Measurements from ENCODE around the gene ITGB1BP2. TPM values are rescaled to one million over a fixed set of nuclear protein-coding genes. Genes with fewer than 3 reads are reported as not detected.
"Not testable (repeated sequence)": the region's sequence is repeated elsewhere in the genome, so short reads cannot be mapped to it uniquely, and the experiment has no call there.

ITGB1BP2 gene
- total RNA-seq, 1 donor from 2014 or later, result 0.99 TPM

DNA sequence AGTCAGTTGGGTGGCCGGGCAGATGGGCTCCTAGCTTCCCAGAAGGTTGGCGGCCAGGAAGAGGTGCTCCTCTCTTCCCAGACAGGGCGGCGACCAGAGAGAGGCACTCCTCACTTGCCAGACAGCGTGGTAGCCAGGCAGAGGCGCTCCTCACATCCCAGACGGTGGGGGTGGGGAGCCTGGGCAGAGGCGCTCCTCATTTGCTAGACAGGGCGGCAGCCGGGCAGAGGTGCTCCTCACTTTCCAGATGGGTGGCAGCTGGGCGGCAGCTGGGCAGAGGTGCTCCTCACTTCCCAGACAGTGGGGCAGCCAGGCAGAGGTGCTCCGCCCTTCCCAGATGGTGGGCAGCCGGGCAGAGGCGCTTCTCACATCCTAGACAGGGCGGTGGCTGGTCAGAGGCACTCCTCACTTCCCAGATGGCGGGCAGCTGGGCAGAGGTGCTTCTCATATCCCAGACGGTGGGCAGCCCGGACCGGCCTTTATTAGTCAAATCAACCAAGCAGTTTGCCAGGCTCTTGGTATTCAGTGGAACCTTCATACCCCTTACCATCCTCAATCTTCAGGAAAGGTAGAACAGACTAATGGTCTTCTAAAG, 31.7 kb upstream of the ITGB1BP2 start:
- Histone ChIP-seq H3K79me2 (ENCODE audit: low read depth) (no peaks in the 10 kb centered on the region), H3K27me3 (no peaks in the 10 kb centered on the region), H3F3A (ENCODE audit: low read depth) (no peaks in the 10 kb centered on the region), H3K9ac (no peak overlapping the region), H3K9me3 (ENCODE audit: low read depth) (no peaks in the 10 kb centered on the region), H3K4me1 (no peaks in the 10 kb centered on the region), H3K36me3 (no peaks in the 10 kb centered on the region), H3K4me2 (no peak overlapping the region), H3K27ac (no peak overlapping the region), H3K4me3 (no peak overlapping the region), H4K20me1 (ENCODE audit: low read depth) (no peaks in the 10 kb centered on the region), H2AFZ (replicated peaks) (no peak overlapping the region)
- TF ChIP-seq, protein P1, sequence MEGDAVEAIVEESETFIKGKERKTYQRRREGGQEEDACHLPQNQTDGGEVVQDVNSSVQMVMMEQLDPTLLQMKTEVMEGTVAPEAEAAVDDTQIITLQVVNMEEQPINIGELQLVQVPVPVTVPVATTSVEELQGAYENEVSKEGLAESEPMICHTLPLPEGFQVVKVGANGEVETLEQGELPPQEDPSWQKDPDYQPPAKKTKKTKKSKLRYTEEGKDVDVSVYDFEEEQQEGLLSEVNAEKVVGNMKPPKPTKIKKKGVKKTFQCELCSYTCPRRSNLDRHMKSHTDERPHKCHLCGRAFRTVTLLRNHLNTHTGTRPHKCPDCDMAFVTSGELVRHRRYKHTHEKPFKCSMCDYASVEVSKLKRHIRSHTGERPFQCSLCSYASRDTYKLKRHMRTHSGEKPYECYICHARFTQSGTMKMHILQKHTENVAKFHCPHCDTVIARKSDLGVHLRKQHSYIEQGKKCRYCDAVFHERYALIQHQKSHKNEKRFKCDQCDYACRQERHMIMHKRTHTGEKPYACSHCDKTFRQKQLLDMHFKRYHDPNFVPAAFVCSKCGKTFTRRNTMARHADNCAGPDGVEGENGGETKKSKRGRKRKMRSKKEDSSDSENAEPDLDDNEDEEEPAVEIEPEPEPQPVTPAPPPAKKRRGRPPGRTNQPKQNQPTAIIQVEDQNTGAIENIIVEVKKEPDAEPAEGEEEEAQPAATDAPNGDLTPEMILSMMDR (IDR thresholded peaks at IDR 0.05), result no peak
- no peak for TF ChIP-seq EZH2 (IDR thresholded peaks at IDR 0.05)
- TF ChIP-seq EZH2phosphoT487 (IDR thresholded peaks at IDR 0.05), result no peak
- Mint-ChIP-seq H3K9me3 (peaks cover 13% of the 10 kb centered on the region), H3K4me1 (no peaks in the 10 kb centered on the region), H3K27me3 (ENCODE audit: insufficient read depth, low read depth) (no peaks in the 10 kb centered on the region), H3K4me3 (no peak overlapping the region), H3K27ac (no peak overlapping the region), H3K36me3 (no peaks in the 10 kb centered on the region)
- DNase-seq (ENCODE audit: low spot score), result no peak

DNA sequence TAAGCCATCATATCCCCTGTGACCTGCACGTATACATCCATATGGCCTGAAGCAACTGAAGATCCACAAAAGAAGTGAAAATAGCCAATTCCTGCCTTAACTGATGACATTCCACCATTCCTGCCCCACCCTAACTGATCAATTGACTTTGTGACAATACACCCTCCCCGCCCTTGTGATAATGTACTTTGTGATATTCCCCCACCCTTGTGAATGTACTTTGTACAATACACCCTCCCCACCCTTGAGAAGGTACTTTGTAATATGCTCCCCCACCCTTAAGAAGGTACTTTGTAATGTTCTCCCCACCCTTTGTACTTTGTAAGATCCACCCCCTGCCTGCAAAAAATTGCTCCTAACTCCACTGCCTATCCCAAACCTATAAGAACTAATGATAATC, 29.2 kb upstream of the ITGB1BP2 start:
- H3K27me3 Mint-ChIP-seq (ENCODE audit: insufficient read depth, low read depth); H2AFZ ChIP-seq (replicated peaks); H4K20me1 ChIP-seq (ENCODE audit: low read depth); H3K79me2 ChIP-seq (ENCODE audit: low read depth); H3K36me3 ChIP-seq; H3K4me1 Mint-ChIP-seq; H3K9ac ChIP-seq; H3K4me3 Mint-ChIP-seq; H3K4me3 ChIP-seq; DNase-seq (ENCODE audit: low spot score); H3K4me2 ChIP-seq; H3F3A ChIP-seq (ENCODE audit: low read depth); H3K9me3 ChIP-seq (ENCODE audit: low read depth); H3K27ac ChIP-seq; H3K27ac Mint-ChIP-seq; H3K27me3 ChIP-seq; H3K36me3 Mint-ChIP-seq; H3K4me1 ChIP-seq: not testable (repeated sequence)
- peaks cover 18% of the 10 kb centered on the region for H3K9me3 Mint-ChIP-seq

DNA sequence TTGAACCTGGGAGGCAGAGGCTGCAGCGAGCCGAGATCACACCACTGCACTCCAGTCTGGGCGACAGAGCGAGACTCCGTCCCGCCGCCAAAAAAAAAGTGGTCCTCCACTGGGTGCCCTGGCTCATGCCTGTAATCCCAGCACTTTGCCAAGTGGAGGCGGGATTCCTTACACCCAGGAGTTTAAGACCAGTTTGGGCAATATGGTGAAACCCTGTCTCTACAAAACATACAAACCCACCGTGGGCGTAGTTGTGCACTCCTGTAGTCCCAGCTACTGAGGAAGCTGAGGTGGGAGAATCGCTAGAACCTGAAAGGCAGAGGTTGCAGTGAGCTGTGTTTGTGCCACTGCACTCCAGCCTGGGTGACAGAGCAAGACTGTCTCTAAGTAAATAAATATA, 20.2 kb upstream of the ITGB1BP2 start:
- Histone ChIP-seq H3F3A (ENCODE audit: low read depth) (peaks cover 16% of the 10 kb centered on the region), H3K79me2 (ENCODE audit: low read depth) (peaks cover 33% of the 10 kb centered on the region), H4K20me1 (ENCODE audit: low read depth) (peaks cover 24% of the 10 kb centered on the region), H3K36me3 (peaks cover 20% of the 10 kb centered on the region), H3K4me1 (peaks cover 10% of the 10 kb centered on the region)
- not testable (repeated sequence) for H3K4me3 ChIP-seq; H3K27me3 Mint-ChIP-seq (ENCODE audit: insufficient read depth, low read depth); H3K36me3 Mint-ChIP-seq; H3K4me1 Mint-ChIP-seq; H3K9me3 ChIP-seq (ENCODE audit: low read depth); H2AFZ ChIP-seq (replicated peaks); H3K9ac ChIP-seq; H3K27ac ChIP-seq; DNase-seq (ENCODE audit: low spot score); H3K4me3 Mint-ChIP-seq; H3K27me3 ChIP-seq; H3K27ac Mint-ChIP-seq; H3K4me2 ChIP-seq
- peaks cover 20% of the 10 kb centered on the region for H3K9me3 Mint-ChIP-seq

DNA sequence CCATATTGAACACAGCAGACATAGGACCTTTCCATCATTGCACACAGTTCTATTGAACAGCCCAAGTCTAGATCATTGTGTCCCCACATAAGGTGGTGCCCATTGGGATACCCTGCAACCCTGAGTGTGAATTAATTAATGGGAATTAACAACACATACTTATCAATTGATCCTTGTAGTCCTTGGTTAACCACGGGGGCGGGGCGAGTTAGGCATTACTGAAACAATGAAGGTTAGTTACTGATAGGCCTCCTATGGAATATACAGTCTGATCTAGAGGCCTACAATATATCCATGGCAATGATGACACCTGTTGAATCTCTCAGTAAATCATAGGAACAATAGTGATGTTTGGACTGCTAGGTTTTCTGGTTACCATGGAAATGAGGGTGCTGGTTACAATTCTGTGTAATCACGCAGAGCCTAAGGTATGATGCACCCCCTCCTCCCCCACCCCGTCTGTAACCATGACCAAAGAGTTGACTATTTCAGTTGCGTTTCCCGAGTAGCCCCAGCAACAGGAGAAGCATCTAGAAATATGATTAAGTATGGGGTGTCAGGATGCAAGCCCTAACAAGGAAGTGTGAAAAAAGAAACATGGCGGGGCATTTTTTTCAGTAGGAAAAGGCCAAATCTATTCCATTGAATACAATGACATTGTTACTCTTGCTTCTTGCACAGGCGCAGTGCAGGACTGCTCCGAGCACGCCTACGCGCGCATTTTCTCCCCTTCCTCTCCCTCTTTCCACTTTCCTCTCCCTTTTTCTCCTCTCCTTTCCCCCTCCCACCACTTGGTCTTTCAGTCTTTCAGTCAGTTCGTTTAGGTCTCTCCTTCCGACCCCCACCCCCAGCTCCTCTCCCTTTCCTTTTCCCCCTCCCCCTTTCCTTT, 18.8 kb upstream of the ITGB1BP2 start:
- Histone ChIP-seq H3K9me3 (ENCODE audit: low read depth) (no peaks in the 10 kb centered on the region), H3K27ac (peak overlapping the region; percentile 78), H3K4me1 (peaks cover 17% of the 10 kb centered on the region), H3K27me3 (no peaks in the 10 kb centered on the region), H3K79me2 (ENCODE audit: low read depth) (peaks cover 48% of the 10 kb centered on the region), H3F3A (ENCODE audit: low read depth) (peaks cover 22% of the 10 kb centered on the region), H3K4me2 (peak overlapping the region; percentile 70), H3K36me3 (peaks cover 25% of the 10 kb centered on the region), H2AFZ (replicated peaks) (peak overlapping the region; percentile 36), H3K9ac (no peak overlapping the region), H3K4me3 (peak overlapping the region; percentile 10), H4K20me1 (ENCODE audit: low read depth) (peaks cover 39% of the 10 kb centered on the region)
- peaks cover 2% of the 10 kb centered on the region for H3K27me3 Mint-ChIP-seq (ENCODE audit: insufficient read depth, low read depth)
- H3K4me3 Mint-ChIP-seq, result peak overlapping the region; percentile 99
- peak overlapping the region; percentile 99 for H3K27ac Mint-ChIP-seq
- peak; percentile 12 for DNase-seq (ENCODE audit: low spot score)
- TF ChIP-seq EZH2 (IDR thresholded peaks at IDR 0.05) (no peak), EZH2phosphoT487 (IDR thresholded peaks at IDR 0.05) (no peak)
- TF ChIP-seq, protein P1 (IDR thresholded peaks at IDR 0.05), result no peak
- H3K4me1 Mint-ChIP-seq, result peaks cover 5% of the 10 kb centered on the region
- H3K9me3 Mint-ChIP-seq, result peaks cover 14% of the 10 kb centered on the region
- peaks cover 7% of the 10 kb centered on the region for H3K36me3 Mint-ChIP-seq
